Right atrium auricular region (tissue), 2 donors: ENCODE measurements around the gene ABRAXAS1. TPM values are rescaled to one million over a fixed set of nuclear protein-coding genes. Genes with fewer than 3 reads are reported as not detected.

Source experiments
- DNase-seq: peaks from one replicate; pipeline ENCODE4 v3.0.0-alpha.2; 2019; ENCODE audit warnings: low spot score
- H3K27ac ChIP-seq, 2 donors: fragments of 200-600 bp; sonication (generic); 1 replicate in 1 of 2; 2 replicates in 1 of 2; pipeline ENCODE4 v1.5.1; 2016 to 2019
- H3K27me3 ChIP-seq, 2 donors: fragments of 200-600 bp; sonication (generic); one replicate each; pipeline versions ENCODE4 v1.5.1 to v1.6.0; 2017 to 2019
- H3K36me3 ChIP-seq: fragments of 200-600 bp; sonication (generic); one replicate; pipeline ENCODE4 v1.5.1; 2016
- H3K4me1 ChIP-seq, 2 donors: fragments of 200-600 bp; sonication (generic); one replicate each; pipeline versions ENCODE4 v1.5.1 to v1.6.0; 2017 to 2019
- H3K4me3 ChIP-seq, 2 donors: fragments of 200-600 bp; sonication (generic); 1 replicate in 1 of 2; 2 replicates in 1 of 2; pipeline ENCODE4 v1.5.1; 2017 to 2019; ENCODE audit warnings: mild to moderate bottlenecking in 1 of 2, moderate library complexity in 1 of 2
- H3K9me3 ChIP-seq, 2 donors: fragments of 200-600 bp; sonication (generic); one replicate each; pipeline ENCODE4 v1.5.1; 2019
- total RNA-seq, 2 donors: library from RNA; depleted of rRNA; stranded (reverse); fragments of >200 nt; gene quantifications; one replicate each; pipeline ENCODE4 v1.1.0, GENCODE V29; 2016
- TF ChIP-seq, protein P1 (sequence below), 2 donors: fragments of 200-600 bp; sonication (generic); IDR thresholded peaks; one replicate each; pipeline ENCODE4 v1.5.1; 2019; ENCODE audit warnings: antibody characterized with exemption in 2 of 2

Gene ABRAXAS1
- total RNA-seq, 2 donors from 2014 or later: 3.8 to 5.7 TPM

DNA sequence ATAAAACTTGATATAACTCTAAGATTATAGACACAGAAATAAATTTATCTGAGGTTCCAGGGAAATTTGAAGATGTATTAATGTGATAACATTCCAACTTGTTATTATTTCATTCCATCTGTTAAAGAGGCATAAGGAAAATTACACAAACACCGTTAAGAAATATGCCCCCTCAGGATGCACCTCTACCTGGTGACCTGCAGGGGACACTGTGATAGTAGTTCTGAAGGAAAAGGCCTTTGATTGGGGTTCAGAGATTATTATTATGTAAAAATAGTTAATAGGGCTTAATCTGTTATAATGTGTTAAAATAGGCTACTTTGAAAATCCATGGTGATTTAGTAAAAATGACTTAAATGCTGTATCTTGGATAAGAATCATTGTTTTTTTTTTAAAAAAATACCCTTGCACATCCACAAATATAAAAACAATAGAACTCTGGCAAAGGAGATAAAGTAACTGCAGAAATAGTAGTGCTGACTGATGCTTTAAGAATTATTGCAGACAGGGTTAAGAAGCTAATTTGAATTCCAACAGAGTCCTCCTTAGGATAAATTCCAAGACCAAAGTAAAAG, 6.1 kb upstream of the ABRAXAS1 start:
- no peak overlapping the region for H3K27ac ChIP-seq
- H3K27me3 ChIP-seq: no peaks in the 10 kb centered on the region
- no peak for DNase-seq
- no peak overlapping the region for H3K4me3 ChIP-seq
- TF ChIP-seq, protein P1, sequence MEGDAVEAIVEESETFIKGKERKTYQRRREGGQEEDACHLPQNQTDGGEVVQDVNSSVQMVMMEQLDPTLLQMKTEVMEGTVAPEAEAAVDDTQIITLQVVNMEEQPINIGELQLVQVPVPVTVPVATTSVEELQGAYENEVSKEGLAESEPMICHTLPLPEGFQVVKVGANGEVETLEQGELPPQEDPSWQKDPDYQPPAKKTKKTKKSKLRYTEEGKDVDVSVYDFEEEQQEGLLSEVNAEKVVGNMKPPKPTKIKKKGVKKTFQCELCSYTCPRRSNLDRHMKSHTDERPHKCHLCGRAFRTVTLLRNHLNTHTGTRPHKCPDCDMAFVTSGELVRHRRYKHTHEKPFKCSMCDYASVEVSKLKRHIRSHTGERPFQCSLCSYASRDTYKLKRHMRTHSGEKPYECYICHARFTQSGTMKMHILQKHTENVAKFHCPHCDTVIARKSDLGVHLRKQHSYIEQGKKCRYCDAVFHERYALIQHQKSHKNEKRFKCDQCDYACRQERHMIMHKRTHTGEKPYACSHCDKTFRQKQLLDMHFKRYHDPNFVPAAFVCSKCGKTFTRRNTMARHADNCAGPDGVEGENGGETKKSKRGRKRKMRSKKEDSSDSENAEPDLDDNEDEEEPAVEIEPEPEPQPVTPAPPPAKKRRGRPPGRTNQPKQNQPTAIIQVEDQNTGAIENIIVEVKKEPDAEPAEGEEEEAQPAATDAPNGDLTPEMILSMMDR (IDR thresholded peaks at IDR 0.05): peak; percentile 48 to 65
- no peaks in the 10 kb centered on the region for H3K4me1 ChIP-seq
- H3K36me3 ChIP-seq: no peaks in the 10 kb centered on the region
- no peaks in the 10 kb centered on the region for H3K9me3 ChIP-seq

DNA sequence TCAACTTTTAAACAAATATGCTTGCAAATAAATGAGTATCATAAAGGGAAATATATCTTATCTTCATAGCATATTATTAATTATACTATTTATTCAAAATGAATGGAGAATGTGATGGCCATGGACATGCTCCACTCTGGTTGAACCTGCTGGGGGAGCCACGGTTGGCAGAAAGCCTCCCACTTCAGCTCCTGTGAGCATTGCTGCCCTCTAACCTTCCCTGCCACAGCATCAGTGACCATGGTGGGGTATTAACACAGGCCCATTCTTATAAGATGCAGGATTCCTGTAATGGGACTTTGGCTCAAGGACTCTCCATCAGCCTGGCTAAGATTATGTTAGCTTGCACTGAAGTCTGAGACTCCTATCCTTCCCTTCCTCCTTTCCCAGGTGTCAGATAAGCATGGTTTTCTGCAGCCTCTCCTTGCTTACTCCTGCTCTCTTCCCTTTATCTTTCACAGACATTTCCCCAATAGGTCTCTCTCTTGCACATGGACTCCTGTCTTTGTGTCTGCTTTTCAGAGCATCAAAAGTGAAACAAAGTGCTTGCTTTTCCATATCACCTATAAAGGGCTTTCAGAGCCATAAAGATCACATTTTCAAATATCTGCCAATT, 4.9 kb upstream of the ABRAXAS1 start:
- TF ChIP-seq, protein P1 (IDR thresholded peaks at IDR 0.05): no peak
- no peak overlapping the region for H3K4me3 ChIP-seq
- H3K4me1 ChIP-seq: peaks cover 0 to 6% of the 10 kb centered on the region in 2 donors
- no peaks in the 10 kb centered on the region for H3K9me3 ChIP-seq
- H3K27me3 ChIP-seq: no peaks in the 10 kb centered on the region
- no peak overlapping the region for H3K27ac ChIP-seq
- H3K36me3 ChIP-seq: no peaks in the 10 kb centered on the region
- no peak for DNase-seq

DNA sequence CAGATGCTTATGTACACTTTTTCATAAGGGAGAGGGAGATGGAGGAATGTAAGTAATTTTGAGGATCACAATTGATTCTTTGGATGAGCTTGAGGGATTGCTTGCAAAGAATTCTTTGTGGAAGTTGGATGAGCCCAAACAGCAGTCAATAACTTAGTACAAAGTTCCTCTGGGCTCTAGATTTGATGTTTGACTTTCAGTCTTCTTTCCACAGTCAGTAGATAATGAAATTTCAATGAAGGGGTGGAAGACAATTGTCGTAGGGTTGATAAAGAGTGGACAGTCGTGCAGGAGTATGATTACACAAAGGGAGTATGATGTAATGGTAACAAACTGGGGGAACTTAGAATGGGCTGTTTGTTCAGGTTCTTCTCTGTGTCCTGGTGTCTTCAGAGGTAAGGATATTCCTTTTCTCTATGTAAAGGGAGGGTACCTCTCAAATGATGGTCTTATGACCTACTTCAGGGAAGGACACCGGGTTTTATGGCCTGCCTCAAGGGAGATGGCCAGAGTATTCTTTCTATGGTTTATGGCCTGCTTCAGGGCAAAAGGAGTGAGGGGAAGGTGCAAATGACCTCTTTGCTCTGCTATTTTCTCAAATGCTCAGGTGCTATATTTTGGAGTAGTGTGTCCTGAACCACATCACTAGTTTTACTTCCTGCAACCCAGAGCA, 1.7 kb upstream of the ABRAXAS1 start:
- Histone ChIP-seq H3K27me3 (no peaks in the 10 kb centered on the region), H3K4me1 (peaks cover 0 to 13% of the 10 kb centered on the region in 2 donors), H3K27ac (no peak overlapping the region), H3K9me3 (no peaks in the 10 kb centered on the region), H3K36me3 (no peaks in the 10 kb centered on the region), H3K4me3 (no peak overlapping the region)
- TF ChIP-seq, protein P1 (IDR thresholded peaks at IDR 0.05): no peak
- DNase-seq: no peak

DNA sequence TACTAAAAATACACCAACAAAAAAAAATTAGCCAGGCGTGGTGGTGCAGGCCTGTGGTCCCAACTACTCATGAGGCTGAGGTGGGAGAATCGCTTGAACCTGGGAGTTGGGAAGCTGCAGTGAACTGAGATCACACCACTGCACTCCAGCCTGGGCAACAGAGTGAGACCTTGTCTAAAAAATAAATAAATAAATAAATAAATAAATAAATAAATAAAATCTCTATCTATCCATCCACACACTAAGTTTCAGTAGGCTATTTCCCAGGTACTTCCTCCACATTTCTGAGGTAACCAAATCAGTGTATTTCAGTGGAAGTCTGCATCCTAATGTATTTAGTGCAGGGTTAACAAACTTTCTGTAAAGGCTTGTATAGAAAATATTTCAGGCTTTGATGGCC, 10.9 kb downstream of the ABRAXAS1 start:
- Histone ChIP-seq H3K27me3 (no peaks in the 10 kb centered on the region), H3K27ac (no peak overlapping the region), H3K9me3 (no peaks in the 10 kb centered on the region), H3K36me3 (peaks cover 13% of the 10 kb centered on the region), H3K4me1 (no peaks in the 10 kb centered on the region), H3K4me3 (no peak overlapping the region)
- DNase-seq: no peak
- TF ChIP-seq, protein P1 (IDR thresholded peaks at IDR 0.05): no peak

DNA sequence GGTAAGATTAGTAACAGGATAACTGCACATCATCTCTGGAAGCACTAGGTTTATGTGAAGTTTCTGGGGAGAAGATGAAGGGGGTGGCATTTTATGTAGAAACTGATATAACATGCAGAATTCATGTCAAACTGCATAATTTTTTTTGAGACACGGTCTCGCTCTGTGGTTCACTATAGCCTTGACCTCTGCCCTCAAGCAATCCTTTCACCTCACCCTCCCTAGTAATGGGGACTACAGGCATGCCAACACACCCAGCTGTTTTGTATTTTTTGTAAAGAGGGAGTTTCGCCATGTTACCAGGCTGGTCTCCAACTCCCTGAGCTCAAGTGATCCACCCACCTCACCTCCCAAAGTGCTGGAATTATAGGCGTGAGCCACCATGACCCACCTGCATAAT, 11.5 kb downstream of the ABRAXAS1 start:
- Histone ChIP-seq H3K4me3 (no peak overlapping the region), H3K27me3 (no peaks in the 10 kb centered on the region), H3K4me1 (no peaks in the 10 kb centered on the region), H3K36me3 (peaks cover 18% of the 10 kb centered on the region), H3K9me3 (no peaks in the 10 kb centered on the region), H3K27ac (no peak overlapping the region)
- TF ChIP-seq, protein P1 (IDR thresholded peaks at IDR 0.05): no peak
- DNase-seq: no peak
